Stimulated activated CD8-positive, alpha-beta memory T cell treated with anti-CD3 and anti-CD28 coated beads, Interleukin-15, amount 100 ng/mL, for 48 hours (primary cell): ENCODE data around the gene NEFH.
"Not testable (repeated sequence)": the region's sequence is repeated elsewhere in the genome, so short reads cannot be mapped to it uniquely, and the experiment has no call there.

Experiments used
- DNase-seq, 2 donors: peaks; one replicate each; pipeline ENCODE4 v3.0.0-alpha.2; 2020; ENCODE audit warnings: low read depth in 2 of 2

Gene NEFH

DNA sequence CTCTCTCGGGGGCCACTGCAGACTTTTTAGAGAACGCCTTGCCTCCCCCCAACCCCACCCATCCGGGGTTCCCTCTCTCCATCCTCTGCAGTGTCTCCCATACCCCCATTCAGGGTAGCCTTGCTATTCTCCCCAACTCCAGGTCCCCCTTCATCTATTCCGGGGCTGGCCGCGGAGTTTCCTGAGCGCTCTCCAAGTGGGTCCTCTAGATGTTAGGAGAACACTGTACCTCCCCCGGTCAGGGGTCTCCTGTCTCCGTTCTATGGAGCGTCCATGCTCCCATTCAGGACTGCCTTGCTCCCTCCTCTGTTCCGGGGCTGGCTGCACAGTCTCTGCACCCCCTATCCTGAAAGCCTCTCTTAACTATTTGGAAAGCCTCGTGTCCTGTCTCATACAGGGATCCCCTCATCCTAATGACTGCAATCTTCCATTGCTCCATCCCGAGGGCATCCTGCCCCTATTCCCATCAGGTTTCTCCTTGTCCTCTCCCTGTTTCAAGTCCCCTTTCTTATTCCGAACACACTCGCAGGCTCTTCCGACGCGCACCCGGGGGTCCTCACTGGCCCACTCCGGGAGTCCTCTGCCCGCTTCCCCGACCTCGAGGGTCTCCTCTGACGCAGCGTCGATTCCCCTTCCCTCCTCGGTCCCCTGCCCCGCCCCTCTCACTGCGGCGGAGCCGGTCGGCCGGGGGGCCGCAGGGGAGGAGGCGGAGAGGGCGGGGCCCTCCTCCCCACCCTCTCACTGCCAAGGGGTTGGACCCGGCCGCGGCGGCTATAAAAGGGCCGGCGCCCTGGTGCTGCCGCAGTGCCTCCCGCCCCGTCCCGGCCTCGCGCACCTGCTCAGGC, at the start of gene NEFH:
NEFH (plus strand) TSS at position 802 of the 845 bp plus-strand sequence. CDS start 45 bp downstream, outside the sequence.
- DNase-seq = no peak

GRCh38 chr22:29431986-29432385, 48.0 kb upstream of the NEFH start:
- no peak for DNase-seq

- no peak for DNase-seq
Measured at GRCh38 chr22:29433856-29434255, 46.2 kb upstream of the NEFH start.

GRCh38 chr22:29434288-29434687, 45.7 kb upstream of the NEFH start:
- DNase-seq = no peak

DNA sequence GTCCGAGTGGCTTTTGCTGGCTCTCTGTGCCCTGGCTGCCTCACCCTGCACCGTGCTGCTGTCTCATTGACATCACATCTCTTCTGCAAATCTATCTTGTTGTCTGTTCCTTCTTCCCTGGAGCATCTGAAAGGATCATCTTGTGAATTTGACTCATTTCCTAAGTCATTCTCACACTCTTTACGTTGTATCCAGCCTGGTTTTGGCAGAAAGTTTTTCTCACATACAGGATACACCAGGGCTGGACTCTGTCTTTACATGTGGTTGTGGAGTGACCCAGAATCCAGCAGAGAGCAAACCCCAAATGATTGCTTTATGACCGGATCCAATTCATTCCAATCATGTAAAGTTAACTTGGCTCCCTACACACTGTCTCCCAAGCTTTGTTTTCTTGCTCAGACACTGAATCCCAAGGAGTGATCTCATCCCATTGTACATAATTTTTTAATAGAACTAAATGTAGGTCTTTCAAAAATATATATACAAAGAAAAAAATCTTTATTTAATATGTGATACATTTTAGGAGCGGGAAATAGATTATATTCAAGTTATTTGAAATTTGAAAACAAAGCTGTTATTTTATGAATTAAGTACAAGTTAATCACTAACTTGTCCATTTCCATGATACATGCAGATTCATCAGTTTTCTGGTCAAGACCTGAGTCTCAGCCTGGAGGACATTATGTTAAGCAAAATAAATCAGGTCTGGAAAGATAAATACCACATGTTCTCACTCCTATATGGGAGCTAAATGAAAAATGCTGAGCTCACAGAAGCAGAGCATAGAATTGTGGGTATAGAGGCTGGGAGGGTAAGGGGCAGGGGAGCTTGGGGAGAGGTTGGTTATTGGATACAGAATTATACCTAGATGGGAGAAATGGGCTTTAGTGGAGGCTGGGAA, 44.5 kb upstream of the NEFH start:
- no peak for DNase-seq

DNA sequence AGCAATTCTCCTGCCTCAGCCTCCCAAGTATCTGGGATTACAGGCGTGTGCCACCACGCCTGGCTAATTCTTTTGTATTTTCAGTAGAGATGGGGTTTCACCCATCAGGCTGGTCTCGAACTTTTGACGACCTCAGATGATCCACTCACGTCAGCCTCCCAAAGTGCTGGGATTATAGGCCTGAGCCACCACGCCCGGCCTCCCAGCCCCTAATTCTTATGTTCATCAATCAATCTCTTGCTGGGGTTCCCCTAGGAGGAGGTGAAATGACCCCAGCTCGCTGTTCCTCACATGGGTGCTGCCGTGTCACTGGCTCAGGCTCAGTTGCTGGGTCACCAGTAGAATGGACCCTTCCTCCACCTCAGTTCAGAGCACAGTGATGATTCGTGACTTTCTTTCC, 41.7 kb upstream of the NEFH start, which contains the start of gene RFPL1:
RFPL1 (plus strand) TSS at position 301 of the 400 bp plus-strand sequence.
- DNase-seq = not testable (repeated sequence)

DNA sequence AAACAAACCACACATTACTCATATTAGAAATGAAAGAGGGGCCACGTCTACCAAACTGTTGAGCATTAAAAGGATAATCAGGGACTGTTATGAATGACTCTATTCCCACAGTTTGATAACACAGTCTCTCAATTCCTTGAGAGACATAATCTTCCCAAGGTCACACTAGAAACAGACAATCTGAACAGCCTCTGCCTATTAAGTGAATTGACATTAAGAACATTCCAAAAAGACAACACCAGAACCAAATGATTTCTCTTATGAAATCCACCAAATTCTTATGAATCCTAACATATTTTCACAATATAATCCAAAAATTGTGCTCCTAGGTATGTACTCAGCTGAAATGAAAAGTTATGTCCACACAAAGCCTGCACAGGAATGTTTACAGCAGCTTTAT, 37.0 kb upstream of the NEFH start:
- DNase-seq = no peak

DNA sequence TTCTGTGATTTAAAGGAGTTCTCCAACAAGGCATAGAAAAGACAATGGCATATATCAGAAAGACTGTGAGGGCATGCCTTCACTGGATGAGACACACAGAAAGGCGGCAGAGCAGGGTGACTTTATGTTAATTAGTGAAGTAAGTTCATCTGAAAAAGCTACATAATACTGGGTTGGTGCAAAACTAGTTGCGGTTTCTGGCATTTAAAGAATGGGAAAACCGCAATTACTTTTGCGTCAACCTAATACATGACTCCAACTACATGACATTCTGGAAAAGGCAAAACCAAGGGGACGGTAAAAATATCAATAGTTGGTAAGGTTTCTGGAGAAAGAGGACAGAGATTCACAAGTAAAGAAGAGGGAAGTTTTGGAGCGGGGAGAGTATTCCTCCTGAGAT, 36.6 kb upstream of the NEFH start:
- DNase-seq = no peak

GRCh38 chr22:29443861-29444792, 35.9 kb upstream of the NEFH start:
- no peak for DNase-seq

DNA sequence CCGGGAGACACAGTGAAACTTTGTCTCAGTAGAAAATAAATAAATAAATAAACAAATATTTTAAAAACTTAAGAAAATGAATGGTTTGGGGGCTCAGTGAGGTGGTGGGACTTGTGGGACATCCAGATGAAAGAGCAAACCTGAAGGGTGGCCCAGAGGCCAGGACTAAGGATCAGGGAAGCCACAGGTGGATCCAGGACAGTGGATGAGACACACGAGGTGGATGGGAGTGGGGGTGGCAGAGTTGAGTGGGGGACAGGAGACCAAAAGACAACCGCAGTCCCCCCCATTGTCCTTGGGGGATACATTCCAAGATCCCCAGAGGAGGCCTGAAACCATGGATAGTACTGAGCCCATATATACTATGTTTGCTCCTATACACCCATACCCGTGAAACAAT, 34.5 kb upstream of the NEFH start:
- no peak for DNase-seq

- DNase-seq = no peak
Measured at GRCh38 chr22:29447906-29448305, 32.1 kb upstream of the NEFH start.

GRCh38 chr22:29449296-29449875, 30.6 kb upstream of the NEFH start:
- no peak for DNase-seq

DNA sequence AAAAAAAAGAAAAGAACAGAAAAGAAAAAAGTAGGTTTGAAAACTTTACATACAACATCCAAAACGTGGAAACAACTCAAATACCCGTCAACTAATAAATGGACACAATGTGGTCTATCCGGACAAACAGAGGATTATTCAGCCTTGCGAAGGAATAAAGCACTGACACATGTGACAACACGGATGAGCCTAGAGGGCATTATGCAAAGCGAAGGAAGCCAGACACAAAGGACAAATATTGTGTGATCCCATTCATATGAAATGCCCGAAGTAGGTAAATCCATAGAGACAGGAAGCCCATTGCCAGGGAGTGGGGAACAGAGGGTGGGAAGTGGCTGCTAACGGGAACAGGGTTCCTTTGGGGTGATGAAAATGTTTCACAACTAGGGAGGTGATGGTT, 29.8 kb upstream of the NEFH start:
- no peak for DNase-seq

GRCh38 chr22:29451863-29452262, 28.2 kb upstream of the NEFH start:
- no peak for DNase-seq

GRCh38 chr22:29454276-29454675, 25.7 kb upstream of the NEFH start:
- DNase-seq = no peak

- DNase-seq = no peak
Measured at GRCh38 chr22:29456211-29456671, 23.8 kb upstream of the NEFH start.

DNA sequence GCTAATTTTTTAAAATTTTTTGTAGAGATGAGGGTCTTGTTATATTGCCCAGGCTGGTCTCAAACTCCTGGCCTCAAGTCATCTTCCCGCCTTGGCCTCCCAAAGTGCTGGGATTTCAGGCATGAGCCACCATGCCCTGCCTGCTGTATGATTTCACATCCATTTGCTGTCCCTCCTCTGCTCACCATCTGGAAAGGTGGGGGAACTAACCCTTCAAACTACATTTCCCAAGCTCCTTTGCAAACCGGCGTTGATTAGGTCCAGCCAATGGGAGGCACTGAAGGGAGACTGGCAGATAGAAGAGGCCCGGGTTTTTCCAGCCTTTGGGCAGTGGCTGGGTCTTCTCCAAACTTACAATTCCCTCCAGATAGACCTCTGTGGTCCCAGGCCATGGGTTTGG, 22.3 kb upstream of the NEFH start:
- DNase-seq = no peak

DNA sequence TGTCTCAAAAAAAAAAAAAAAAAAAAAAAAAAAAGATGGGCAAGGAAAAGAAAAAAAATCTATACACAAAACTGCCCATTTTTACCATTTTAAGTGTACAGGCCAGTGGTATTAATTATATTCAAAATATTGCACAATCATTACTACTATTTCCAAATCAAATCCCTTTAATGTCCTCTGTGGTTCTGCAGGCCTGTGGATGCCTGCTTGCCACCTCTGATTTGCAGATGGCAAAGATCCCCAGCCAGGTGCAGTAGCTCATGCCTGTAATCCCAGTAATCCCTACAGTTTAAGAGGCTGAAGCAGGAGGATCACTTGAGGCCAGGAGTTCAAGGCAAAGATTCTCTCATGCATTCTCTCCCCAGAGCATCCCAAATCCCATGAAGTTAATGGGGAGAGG, 21.5 kb upstream of the NEFH start:
- no peak for DNase-seq

DNA sequence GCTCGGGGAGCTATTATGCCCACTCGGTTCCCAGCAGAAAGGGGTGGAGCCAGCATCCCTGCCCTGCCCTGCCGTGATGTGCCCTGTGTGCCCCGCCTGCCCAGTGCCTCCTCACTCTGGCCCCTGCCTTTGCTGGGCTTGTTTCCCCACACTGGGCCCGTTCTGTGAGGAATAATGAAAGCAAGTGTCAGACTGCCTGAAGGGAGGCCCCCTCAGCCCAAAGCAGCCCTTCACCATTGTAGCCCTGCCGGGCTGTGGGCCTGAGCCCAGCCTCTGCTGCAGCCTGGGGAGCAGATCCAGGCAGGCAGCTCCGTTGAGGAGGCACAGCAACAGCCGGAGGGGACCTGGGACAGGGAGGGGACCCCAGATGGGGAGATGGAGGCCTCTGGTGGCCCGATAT, 20.2 kb upstream of the NEFH start:
- DNase-seq = no peak

- DNase-seq = no peak
Measured at GRCh38 chr22:29461263-29461662, 18.8 kb upstream of the NEFH start.

DNA sequence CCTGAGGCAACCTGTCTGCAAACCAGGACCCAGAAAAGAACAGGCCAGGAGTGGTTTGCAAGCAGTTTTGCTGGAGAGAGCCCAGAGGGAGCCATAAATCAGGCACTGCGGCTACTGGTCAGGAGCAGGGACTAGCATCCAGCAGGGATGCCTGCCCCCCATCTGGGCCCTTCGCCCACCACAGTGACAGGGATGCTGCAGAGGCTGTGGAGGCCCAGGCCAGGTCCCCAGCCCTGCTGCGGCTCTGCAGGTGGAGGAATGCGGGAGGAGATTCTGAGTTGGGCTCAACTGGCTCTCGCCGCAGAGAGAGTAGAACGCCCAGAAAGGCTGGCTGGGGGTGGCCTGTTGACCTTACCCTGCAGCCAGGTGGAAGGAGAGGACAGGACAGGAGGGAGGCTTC, 16.4 kb upstream of the NEFH start:
- DNase-seq = no peak
